Measurements from ENCODE around the gene PTPRE. TPM values are rescaled to one million over a fixed set of nuclear protein-coding genes. Genes with fewer than 3 reads are reported as not detected.
A peak's percentile ranks its signal among the peaks of the same experiment; 100 is the strongest.

The PTPRE gene
- total RNA-seq, 1 donor from 2014 or later = 5.4 TPM

GRCh38 chr10:128069351-128070051 is 162.6 kb downstream of the PTPRE start:
- peak; percentile 84 for TF ChIP-seq CTCF (conservative IDR thresholded peaks at IDR 0.05; ENCODE audit: low read depth, low read length)
- peak; percentile 13 for DNase-seq (ENCODE audit: low read depth)
- no peak overlapping the region for H3K4me3 ChIP-seq (ENCODE audit: low read depth, low read length)

GRCh38 chr10:128070161-128070560 is 163.3 kb downstream of the PTPRE start:
- no peak for TF ChIP-seq CTCF (conservative IDR thresholded peaks at IDR 0.05; ENCODE audit: low read depth, low read length)
- DNase-seq (ENCODE audit: low read depth) = no peak
- H3K4me3 ChIP-seq (ENCODE audit: low read depth, low read length) = no peak overlapping the region

GRCh38 chr10:128070721-128071416 is 164.0 kb downstream of the PTPRE start:
- no peak for DNase-seq (ENCODE audit: low read depth)
- no peak for TF ChIP-seq CTCF (conservative IDR thresholded peaks at IDR 0.05; ENCODE audit: low read depth, low read length)

GRCh38 chr10:128071417-128071782 is 164.5 kb downstream of the PTPRE start:
- no peak overlapping the region for H3K4me3 ChIP-seq (ENCODE audit: low read depth, low read length)
- no peak for TF ChIP-seq CTCF (conservative IDR thresholded peaks at IDR 0.05; ENCODE audit: low read depth, low read length)
- DNase-seq (ENCODE audit: low read depth) = no peak

More at GRCh38 chr10:128070721-128071416, 164.0 kb downstream of the PTPRE start:
- no peak overlapping the region for H3K4me3 ChIP-seq (ENCODE audit: low read depth, low read length)

- H3K4me3 ChIP-seq (ENCODE audit: low read depth, low read length) = no peak overlapping the region
- no peak for DNase-seq (ENCODE audit: low read depth)
- TF ChIP-seq CTCF (conservative IDR thresholded peaks at IDR 0.05; ENCODE audit: low read depth, low read length) = no peak
Measured at GRCh38 chr10:128072046-128072445, 165.1 kb downstream of the PTPRE start.

DNA sequence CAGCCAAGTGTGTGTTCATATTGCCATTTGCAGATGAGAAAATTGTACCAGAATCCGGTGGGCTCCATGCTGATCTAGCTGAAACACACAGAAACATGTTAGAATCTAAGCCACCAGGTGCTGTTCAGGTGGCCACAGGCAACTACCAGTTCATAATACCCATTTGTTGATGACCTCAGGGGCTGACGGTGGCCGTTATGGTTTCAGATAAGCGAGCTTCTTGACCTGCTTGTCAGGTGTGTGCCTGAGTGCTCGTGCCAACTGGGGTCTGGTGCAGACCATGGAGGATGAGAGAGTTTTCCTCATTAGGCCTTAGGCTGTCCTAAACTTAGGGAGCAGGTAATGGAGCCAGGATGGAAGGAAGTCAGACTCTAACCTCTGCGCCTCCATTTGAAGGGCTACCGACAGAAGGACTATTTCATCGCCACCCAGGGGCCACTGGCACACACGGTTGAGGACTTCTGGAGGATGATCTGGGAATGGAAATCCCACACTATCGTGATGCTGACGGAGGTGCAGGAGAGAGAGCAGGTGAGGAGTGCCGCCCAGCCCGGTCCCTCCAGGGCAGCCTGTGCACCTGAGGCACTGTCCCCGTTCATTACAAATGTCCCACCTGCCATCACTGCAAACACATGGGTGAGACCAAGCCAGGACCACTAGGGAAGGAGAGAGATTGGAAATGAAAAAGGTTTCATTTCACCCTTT is 166.2 kb downstream of the PTPRE start:
- H3K4me3 ChIP-seq (ENCODE audit: low read depth, low read length) = no peak overlapping the region
- TF ChIP-seq CTCF (conservative IDR thresholded peaks at IDR 0.05; ENCODE audit: low read depth, low read length) = no peak
- DNase-seq (ENCODE audit: low read depth) = no peak
